GM21786 (cell line): ENCODE data around the gene LPP.
"Not testable (repeated sequence)": the region's sequence is repeated elsewhere in the genome, so short reads cannot be mapped to it uniquely, and the experiment has no call there.

Experiments
- ATAC-seq: cut with Tn5 transposase; IDR thresholded peaks from one replicate; pipeline ENCODE4 v1.9.1; 2021; ENCODE audit not compliant: unreplicated experiment

LPP gene

DNA sequence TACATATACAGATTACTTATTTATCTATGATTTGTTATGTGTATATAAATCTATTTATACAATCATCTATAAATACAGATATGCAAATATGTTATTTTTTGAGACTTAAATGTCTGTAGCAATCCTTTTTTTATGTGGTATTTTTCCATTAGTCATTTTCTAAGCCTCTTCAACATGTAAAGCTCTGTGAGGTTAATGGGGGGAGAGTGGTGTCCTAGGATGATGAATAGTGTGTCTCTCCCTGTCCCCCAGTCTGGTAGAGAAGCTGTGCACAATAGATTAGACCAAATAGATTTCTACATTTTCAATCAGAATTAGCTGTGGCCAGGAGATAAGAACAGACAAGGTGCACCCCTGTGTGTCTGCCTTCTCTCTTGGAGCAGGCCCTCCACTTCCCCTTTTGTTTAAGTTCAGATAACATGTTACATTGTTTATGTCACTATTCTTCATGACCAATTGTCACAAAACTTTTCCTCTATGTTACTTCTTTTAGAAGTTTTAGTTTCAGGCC is 453.9 kb downstream of the LPP start:
- ATAC-seq = no peak

DNA sequence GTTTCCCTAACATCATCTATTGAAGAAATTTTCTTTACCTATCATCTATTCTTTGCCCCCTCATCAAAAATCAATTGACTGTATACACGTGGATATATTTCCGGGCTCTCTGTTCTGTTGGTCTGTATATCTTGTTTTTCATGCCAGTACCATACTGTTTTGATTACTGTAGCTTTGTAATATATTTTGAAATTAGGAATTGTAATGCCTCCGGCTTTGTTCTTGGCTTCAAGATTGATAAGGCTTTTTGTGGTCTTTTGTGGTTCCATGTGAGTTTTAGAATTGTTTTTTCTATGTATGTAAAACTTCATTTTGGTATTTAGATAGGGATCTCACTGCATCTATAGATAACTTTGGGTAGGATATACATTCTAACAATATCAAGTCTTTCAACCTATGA is 454.4 kb downstream of the LPP start:
- no peak for ATAC-seq

DNA sequence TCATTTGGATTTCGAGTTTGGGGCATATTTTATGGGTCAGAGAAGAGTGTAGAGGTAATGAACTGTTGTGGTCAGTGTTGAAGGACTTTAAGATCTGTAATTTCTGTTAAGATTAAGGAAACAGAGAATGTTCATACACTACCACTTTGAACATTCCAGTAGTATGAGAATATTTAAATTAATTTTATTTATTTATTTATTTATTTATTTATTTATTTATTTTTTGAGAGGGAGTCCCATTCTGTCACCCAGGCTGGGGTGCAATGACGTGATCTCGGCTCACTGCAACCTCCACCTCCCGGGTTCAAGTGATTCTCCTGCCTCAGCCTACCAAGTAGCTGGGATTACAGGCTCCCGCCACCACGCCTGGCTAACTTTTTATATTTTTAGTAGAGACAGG is 459.8 kb downstream of the LPP start:
- not testable (repeated sequence) for ATAC-seq

DNA sequence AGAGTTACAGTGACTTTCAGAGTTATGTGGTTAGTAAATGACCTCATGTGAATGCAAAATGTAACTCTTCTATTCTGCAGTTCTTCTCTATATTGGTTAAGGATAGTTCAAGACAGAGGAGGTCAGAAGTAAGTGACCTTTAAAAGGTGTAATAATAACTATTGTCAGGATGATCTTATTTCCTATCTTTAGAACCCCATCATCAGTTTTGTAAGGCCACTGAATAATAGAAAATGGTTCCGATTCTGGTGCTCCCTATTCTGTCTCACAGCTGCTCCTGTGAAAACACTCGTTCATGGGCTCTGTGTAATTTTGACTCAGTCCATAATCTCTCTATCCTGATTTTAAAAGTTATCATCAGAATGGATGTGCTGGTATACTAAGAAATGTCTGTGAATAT is 463.3 kb downstream of the LPP start:
- ATAC-seq = no peak

DNA sequence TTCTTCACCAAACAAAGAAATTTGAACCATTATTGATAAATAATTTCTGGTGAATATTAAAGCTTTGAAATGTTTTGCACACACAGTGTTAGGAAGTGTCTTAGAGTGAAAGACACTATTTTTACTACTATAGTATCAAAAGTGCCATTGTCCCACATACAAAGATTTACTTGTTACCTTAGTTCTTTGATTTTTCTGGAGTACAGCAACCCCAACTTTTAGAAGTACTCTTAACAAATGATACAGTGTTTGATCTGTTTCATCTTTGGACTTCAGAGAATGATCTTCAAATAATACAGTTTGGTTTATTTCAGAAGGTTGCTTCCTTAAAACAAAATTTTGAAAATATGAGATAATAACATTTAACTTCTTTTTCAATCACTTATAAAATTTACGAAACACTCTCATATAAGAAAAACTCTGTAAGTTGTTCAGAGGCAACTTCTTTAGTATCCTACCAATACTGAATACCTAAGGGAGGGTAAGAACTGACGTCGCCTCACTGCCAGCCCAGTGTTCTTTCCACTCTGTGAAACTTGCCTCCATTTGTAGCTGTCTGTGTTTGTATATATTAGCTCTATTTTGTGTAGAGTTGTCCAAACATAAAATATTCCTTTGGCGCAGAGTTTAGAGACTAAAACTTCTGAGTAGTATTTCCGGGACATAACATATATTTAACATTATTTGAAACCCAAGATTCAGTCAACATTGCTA is 464.2 kb downstream of the LPP start:
- no peak for ATAC-seq

DNA sequence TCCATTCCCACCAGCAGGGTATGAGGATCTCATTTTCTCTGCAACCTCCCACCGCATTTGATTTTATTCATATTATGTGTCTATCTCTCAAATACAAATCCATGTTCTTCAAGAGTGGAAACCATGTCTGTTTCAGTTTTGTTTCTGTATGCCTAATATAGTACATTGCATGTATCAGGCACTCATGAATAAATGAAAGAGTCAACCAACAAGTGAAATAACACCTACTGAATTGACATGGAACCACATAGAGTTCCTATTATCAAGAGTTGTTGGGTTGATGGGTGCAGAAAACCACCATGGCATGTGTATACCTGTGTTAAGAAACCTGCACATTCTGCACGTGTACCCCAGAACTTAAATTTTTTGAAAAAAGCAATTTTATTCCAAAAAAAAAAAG is 466.8 kb downstream of the LPP start:
- no peak for ATAC-seq

DNA sequence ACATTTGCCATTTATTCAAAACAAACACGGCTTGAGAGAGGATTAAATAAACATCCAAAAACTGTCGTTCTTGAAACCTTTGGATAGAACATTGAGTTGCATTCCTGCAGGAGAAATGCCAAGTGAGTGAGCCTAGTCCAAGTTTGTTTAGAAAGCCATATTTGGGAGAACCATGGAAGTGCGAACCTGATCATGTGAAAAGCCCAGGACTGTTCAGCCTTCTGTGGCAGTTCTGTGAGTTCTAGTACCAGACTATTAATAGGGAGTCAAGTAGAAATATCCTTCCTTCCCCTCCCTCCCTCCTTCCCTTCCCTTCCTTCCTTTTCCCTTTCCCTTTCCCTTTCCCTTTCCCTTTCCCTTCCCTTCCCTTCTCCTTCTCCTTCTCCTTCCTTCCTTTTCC is 470.4 kb downstream of the LPP start:
- no peak for ATAC-seq

DNA sequence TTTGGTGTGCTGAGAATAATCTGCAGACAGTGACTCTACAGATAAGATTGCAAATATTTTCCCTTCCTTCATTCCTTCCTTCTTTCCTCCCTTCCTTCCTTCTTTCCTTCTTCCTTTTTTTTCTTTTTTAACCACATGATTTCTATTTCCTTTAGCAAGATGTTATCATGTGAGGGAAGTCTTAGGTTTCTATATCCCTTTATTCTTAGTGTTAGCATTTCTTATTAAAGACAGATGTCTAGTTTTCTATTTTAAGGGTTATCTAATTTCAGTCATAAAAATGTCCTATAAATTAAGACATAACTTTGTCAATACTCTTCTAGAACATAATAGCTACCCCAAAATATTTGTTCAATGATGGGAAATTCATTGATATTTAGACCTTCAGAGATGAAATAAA is 470.9 kb downstream of the LPP start:
- no peak for ATAC-seq

DNA sequence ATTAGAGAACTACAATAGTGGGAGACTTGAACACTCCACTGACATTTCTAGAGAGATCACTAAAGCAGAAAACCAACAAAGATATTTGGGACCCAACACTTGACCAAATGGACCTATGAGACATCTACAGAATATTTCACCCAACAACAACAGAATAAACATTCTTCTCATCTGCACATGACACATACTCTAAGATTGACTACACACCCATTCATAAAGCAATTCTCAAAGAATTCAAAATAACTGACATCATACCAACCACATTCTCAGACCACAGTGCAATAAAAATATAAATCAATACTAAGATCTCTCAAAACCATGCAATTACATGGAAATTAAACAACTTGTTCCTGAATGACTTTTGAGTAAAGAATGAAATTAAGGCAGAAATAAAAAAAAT is 473.7 kb downstream of the LPP start:
- ATAC-seq = no peak

DNA sequence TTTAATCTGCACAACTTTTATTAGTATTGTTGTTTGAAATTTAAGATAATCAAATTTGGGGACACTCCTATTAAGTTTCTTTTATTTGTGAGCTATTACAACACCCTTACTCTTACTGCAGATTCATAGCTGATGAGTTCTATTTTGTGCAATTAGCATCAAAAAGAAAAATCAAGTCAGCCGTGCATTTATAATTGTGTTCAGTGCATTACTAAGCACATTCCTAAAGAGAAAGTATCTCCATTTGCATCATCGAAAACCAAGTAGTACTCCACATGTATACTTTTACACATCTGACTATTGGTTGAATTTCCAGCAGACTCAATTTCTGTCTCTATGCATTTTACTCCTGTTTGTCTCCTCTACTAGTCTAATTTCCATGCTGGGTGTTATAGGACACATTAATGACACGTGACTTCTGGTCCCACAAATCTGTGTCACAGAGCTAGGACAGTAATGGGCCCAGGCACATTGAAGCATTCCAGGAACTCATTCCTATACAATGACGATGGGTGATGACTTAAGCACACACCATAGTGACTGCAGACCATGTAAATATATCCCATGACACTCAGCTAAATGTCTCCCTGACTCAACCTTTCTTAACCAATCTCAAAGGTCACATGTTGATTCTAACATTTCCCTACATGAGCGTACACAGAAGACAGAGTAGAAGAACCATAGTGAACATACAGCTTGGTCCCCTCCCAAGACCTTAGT is 477.5 kb downstream of the LPP start:
- no peak for ATAC-seq

DNA sequence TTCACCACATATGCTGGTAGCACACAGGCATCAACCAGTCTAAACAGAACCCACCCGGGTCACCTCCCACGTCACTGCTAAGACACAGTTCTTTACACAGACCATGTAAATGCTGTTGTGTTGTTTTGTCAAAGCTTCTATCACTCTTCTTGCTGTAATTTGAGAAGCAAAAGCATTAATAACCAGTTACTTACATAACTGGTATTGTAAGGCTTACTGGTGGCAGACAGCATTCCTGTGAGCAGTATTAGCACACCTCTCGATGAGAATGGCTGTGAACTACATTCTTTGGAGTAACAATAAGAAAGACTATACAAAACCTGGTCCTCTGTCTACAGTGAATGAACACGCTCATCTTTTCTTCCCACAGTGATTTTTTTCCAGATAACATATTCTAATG is 479.2 kb downstream of the LPP start:
- no peak for ATAC-seq

DNA sequence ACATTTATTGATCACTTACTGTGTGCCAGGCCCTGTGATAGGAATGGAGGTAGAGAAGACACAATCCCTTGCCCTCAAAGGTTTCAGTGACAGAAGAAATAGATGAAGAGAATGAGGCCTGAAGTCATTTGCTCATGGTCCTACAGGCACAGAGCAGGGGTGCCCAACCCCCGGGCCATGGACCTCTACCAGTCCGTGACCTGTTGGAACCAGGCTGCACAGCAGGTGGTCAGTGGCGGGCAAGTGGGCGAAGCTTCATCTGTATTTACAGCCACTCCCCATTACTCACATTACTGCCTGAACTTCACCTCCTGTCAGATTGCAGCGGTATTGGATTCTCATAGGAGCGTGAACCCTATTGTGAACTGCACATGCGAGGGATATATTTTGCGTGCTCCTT is 480.3 kb downstream of the LPP start:
- no peak for ATAC-seq

DNA sequence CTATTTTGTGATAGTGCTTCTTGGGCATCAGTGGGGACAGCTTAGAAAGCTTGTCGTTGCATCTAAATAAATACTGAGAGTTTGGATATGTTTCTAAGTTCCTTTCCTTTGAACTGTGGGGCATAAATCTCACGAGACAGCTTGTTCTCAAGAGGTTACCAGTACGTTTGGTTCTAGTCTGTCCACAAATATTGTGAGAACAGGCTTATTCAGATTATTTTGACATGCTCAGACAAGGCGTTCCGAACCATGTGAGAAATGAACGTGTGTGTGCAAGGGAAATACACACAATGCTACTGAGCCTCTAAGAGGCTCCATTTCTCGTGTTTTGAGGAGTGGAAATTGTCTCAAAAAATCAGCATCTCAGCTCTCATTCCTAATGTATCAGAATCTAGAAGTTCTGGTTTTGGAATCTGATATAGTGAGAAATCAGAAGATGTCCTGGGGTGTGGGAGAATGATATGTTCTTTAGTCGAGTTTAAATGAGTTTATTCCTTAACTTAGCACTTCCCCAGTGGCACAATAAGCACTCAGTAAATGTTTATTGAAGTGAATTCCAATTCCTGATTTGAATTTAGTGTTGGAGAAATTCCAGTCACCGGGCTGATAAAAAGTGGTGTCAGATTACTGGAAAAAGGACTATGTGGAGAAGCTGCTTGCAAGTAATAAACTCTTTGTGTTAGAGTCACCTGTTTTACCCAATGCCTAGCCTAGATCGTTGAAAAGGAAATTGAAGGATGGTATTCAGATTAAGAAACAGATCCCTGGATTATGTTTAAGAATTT is 481.5 kb downstream of the LPP start:
- no peak for ATAC-seq

DNA sequence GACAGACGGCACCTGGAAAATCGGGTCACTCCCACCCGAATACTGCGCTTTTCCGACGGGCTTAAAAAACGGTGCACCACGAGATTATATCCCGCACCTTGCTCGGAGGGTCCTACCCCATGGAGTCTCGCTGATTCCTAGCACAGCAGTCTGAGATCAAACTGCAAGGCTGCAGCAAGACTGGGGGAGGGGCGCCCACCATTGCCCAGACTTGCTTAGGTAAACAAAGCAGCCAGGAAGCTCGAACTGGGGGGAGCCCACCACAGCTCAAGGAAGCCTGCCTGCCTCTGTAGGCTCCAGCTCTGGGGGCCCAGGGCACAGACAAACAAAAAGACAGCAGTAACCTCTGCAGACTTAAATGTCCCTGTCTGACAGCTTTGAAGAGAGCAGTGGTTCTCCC is 482.3 kb downstream of the LPP start:
- not testable (repeated sequence) for ATAC-seq

DNA sequence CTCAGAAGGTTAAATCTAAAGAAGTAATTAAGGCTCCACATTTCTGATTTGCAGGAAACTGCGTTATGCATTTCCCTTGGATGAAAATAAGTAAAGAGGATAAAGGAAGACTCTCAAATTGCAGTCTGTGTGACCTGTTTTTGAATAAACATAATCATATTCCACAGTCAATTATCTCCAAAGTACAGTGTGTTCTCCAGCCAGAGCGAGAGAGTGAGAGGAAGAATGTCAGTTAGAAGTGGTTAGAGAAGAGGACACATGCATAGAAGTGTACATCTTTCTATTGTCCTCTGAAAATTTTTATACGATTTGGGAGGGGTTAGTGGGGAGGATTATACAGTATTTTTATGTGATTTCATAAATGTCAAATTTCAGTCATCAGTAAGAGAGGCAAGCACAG is 487.1 kb downstream of the LPP start:
- ATAC-seq = no peak

DNA sequence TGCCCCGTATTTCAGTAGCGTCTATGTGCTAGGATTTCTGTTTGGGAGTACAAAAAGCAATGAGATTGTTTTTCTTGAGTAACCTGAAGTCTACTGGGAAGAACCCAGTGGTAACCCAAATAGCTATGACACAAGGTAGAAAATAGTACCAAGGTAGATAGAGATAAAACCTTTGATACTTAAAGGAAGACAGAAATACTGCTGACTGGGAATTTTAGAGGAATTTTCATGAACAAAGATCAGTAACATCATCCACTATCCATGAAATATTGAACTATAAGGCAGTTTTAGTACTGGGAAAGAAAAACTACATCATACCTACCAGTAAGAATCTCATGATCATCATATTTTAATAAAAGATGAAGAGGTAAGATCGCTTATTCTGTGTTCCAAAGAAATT is 489.8 kb downstream of the LPP start:
- ATAC-seq = no peak

DNA sequence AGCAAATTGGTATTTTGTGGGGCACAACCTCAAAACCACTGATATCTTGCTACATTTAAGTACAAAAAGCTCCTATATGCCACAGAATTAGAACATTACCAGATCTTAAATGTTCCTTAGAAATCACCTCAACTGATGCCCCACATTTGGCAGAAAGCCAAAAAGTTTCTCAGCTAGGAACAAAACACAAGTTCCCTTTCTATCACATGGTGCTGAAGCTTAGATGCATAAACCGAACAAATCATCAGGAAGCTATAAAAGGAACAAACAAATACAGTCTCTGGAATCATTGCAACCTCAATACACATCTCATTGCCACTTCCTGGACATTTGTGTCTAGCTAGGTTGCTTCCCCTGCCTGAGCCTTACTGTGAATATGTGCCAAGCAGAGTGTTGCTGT is 492.6 kb downstream of the LPP start:
- ATAC-seq = no peak

DNA sequence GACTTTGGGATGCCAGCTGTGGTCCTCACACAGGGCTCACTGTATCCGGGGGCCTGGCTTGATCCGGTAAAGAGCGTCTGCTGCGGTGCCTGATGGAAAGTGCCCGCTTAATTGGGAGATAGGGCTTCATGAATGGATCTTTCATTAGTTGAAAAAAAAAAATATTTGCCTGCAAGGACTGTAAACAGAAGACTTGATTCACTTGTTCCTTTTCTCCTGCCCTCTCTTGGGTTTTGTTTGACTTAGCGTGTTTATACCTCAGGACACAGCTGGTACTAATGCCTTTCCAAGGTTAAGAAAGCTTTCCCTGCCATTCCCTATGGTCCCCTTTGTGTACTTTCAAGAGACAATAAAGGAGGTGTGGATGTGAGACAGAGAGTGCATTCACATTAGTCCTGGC is 493.3 kb downstream of the LPP start:
- no peak for ATAC-seq

DNA sequence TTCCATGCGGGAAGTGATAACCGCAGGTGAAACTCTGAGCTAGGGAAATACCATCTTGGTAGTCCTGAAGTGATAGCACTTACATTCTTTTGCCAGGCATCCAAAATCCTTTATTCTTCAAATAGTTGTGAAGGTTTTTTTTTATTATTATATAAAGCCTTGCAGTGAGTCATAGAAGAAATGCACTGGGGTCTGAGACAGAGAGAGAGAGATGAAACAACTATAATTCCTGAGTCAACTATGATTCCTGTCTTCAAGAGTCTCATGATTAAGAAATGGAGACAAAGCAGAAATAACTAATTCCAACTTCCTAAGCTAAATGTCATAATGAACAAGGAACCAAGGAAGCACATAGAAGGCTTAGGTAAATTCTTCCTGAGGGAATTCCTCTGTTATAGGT is 495.6 kb downstream of the LPP start:
- no peak for ATAC-seq

DNA sequence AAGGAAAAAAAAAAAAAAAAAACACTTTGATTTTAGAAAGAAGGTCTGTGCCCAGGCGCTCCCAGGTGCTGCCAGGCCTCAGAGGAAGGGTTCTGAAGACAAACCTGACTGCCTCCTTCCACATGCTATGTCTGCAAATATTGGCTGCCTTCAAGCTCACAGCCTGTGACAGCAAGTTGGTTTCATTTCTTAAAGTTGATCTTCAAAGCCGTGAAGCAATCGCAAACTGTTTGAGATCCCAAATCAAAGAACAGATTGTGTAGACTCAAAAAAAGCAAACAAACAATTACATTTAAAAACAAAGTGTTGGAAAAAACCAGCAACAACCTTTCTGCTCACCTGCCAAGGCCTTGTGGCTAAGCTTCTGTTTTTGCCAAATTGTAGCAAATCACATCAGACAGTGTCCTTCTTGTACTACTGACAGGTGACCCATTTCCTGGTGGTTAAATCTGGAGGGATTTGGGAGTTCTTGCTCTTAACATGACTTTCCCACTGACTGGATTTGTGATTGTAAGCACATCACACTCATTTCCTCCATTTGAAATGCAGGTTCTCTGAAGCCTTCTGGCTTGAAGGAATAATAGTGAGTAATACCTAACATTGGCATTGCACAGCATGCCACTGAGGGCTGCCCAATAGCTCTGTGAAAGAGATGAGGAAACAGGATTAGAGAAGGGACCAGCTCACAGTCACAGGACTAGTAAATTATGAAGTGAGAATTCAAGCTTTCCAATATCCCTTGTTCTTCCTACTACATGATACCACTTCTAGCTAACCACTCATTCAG is 502.4 kb downstream of the LPP start:
- ATAC-seq = no peak

DNA sequence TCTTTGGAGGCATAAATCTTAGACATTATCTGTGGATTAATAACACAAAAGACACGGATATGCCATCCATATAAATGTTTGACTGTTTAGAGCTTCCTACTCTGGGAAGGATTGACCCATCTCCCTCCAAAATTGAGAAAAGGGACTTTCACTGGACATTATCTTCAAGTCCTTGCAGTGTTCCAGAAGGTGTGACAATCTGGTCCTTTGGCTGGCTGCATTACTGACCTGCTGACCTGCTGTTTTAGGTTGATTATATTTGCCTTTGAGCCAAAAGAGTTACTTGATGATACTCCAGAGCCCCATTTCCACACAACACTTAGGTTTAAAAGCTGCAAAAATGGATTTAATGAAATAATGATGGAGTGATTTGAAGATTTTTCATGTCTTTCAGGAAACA is 504.6 kb downstream of the LPP start:
- ATAC-seq = no peak
